Articular chondrocyte of knee joint (primary cell): ENCODE results near the gene WIPF1. TPM values are rescaled to one million over a fixed set of nuclear protein-coding genes. Genes with fewer than 3 reads are reported as not detected.

Source experiments
- small RNA-seq: library from RNA; depleted of rRNA; stranded (forward); fragments of <200 nt; gene quantifications from one replicate; pipeline ENCODE3, GENCODE V24; 2012
- total RNA-seq: library from RNA; depleted of rRNA; stranded (reverse); fragments of >200 nt; gene quantifications from 2 replicates; pipeline ENCODE4 v1.2.3, GENCODE V29; 2012

The WIPF1 gene, protein sequence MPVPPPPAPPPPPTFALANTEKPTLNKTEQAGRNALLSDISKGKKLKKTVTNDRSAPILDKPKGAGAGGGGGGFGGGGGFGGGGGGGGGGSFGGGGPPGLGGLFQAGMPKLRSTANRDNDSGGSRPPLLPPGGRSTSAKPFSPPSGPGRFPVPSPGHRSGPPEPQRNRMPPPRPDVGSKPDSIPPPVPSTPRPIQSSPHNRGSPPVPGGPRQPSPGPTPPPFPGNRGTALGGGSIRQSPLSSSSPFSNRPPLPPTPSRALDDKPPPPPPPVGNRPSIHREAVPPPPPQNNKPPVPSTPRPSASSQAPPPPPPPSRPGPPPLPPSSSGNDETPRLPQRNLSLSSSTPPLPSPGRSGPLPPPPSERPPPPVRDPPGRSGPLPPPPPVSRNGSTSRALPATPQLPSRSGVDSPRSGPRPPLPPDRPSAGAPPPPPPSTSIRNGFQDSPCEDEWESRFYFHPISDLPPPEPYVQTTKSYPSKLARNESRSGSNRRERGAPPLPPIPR
- 40.9 and 45.3 TPM in 2 replicates for total RNA-seq

GRCh38 chr2:174597345-174598047 lies at the start of gene WIPF1:
TSS of gene WIPF1 (minus strand) at chr2:174597804. CDS start at chr2:174585573, 12,231 bp downstream.

Small RNA genes within 50 kb of the gene (small RNA-seq; reads per million reads assigned to genes)
- not detected for gene RNU6-5P

Other genes with a start within 250 kb of the WIPF1 start
- 34.6 and 39.1 TPM in 2 replicates for gene SCRN3, start 202.1 kb downstream of the WIPF1 start, total RNA-seq
- 4.1 and 5.8 TPM in 2 replicates for gene GPR155, start 110.8 kb downstream of the WIPF1 start, total RNA-seq
- gene CHRNA1, start 166.7 kb upstream of the WIPF1 start, total RNA-seq = under 0.01 TPM in 1 of 2 replicates, not detected in the other